Mononuclear cell (primary cell): ENCODE results near the gene LINC00305. TPM values are rescaled to one million over a fixed set of nuclear protein-coding genes. Genes with fewer than 3 reads are reported as not detected.

Experiments used
- H3K27me3 ChIP-seq: 2 replicates; pipeline ENCODE4 v1.6.0; 2011; ENCODE audit warnings: low read length, control low read depth; ENCODE audit not compliant: insufficient read depth
- H3K4me1 ChIP-seq: 2 replicates; pipeline ENCODE4 v1.5.1; 2011; ENCODE audit warnings: mild to moderate bottlenecking, low read length, control low read depth; ENCODE audit not compliant: insufficient read depth
- H3K4me3 ChIP-seq: 2 replicates; pipeline ENCODE4 v1.5.1; 2011; ENCODE audit warnings: mild to moderate bottlenecking, low read length, moderate library complexity
- H3K9me3 ChIP-seq: 2 replicates; pipeline ENCODE4 v1.5.1; 2011; ENCODE audit warnings: low read depth, mild to moderate bottlenecking, control low read depth, low read length
- total RNA-seq: library from RNA; depleted of rRNA; stranded (reverse); fragments of >200 nt; gene quantifications from one replicate; pipeline ENCODE4 v1.2.3, GENCODE V29; 2012

LINC00305 gene
- not detected for total RNA-seq

DNA sequence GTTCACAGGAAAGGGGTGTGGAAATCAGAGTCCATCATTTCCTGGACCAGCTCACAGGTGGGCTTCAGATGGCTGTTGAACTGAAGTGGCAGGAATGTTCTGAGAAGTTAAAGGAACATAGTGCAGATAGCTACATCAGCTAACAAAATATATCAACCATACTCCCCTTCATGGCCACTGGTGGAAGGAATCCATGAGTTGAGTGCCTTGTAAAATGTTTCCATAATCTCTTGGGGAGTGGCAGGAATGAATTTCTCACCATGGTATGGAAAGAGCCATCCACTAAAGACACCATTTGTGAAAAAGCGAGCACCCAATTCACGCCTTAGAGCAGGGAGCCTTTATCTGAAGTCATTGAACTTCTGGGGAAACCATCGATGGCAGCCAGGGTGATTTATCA, at the start of gene LINC00305:
Gene LINC00305 (minus strand): TSS at position 101 of the 400 bp plus-strand sequence.
- no peaks in the 10 kb centered on the region for H3K4me1 ChIP-seq

DNA sequence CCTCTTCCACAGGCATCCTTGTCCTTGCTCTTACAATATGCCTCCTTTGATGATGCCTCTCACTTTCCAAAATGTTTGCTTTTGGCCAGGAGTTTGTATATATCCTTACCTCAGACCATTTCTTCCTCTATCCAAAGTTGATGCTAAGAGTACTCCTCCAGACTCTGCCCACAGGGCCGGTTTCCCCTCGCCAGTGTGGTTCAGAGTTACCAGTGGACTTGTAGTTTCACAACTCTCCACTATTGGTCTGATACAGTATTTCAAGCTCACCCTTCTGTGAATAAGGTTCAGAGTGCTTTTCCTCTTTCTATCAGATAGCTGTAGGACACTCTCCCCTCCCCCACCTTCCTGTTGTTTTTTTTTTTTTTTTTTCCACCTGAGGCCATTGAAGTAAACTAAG, 42.2 kb upstream of the LINC00305 start:
- Histone ChIP-seq H3K27me3 (no peaks in the 10 kb centered on the region), H3K9me3 (no peaks in the 10 kb centered on the region), H3K4me1 (no peaks in the 10 kb centered on the region), H3K4me3 (no peak overlapping the region)

More for the DNA sequence above, at the start of gene LINC00305:
- Histone ChIP-seq H3K9me3 (no peaks in the 10 kb centered on the region), H3K27me3 (no peaks in the 10 kb centered on the region), H3K4me3 (no peak within 1 kb of the TSS)

DNA sequence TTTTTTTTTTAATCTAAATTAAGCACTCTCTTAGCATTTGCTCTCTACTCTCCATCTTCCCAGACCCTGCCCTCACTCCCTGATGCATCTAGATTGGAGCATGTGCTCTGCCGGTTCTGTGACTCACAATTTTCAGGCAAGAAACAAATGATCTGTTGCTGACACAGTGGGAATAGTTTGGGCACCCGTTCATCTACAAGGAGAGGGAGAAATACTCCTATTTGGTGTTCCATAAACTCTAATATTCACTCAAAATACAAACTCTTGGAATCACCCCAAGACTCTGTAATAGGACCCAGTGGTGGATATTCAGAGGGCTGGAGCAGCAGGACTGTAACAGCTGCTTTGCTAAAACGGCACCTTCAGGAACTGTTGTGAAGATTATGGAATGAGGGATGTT, 37.1 kb upstream of the LINC00305 start:
- no peaks in the 10 kb centered on the region for H3K27me3 ChIP-seq
- no peaks in the 10 kb centered on the region for H3K4me1 ChIP-seq
- H3K4me3 ChIP-seq = no peak overlapping the region

DNA sequence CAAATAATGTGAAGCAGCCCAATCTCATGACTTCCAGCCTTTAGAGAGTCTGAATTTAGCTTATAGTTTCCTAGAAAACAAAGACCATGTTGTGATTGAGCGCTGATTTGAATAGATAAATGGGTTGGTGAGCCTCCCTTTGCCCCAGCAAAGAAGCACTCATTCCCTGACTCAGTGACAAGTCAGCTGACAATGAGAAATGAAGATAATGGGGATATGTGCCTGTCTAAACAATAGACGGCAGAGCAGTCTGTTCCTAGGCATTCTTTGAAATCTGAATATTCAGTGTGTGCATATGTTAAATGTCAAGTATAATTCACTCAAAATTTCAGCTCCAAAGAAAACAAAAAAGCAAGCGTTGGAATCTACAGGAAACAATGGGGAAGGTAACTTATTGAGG, 34.8 kb upstream of the LINC00305 start:
- Histone ChIP-seq H3K4me1 (no peaks in the 10 kb centered on the region), H3K4me3 (no peak overlapping the region), H3K27me3 (no peaks in the 10 kb centered on the region), H3K9me3 (no peaks in the 10 kb centered on the region)

More for the DNA sequence above, 37.1 kb upstream of the LINC00305 start:
- H3K9me3 ChIP-seq = no peaks in the 10 kb centered on the region

GRCh38 chr18:64180617-64181016, 31.7 kb upstream of the LINC00305 start:
- Histone ChIP-seq H3K27me3 (no peaks in the 10 kb centered on the region), H3K4me3 (no peak overlapping the region), H3K9me3 (no peaks in the 10 kb centered on the region), H3K4me1 (no peaks in the 10 kb centered on the region)

GRCh38 chr18:64180171-64180570, 31.3 kb upstream of the LINC00305 start:
- Histone ChIP-seq H3K9me3 (no peaks in the 10 kb centered on the region), H3K4me1 (no peaks in the 10 kb centered on the region), H3K27me3 (no peaks in the 10 kb centered on the region), H3K4me3 (no peak overlapping the region)

DNA sequence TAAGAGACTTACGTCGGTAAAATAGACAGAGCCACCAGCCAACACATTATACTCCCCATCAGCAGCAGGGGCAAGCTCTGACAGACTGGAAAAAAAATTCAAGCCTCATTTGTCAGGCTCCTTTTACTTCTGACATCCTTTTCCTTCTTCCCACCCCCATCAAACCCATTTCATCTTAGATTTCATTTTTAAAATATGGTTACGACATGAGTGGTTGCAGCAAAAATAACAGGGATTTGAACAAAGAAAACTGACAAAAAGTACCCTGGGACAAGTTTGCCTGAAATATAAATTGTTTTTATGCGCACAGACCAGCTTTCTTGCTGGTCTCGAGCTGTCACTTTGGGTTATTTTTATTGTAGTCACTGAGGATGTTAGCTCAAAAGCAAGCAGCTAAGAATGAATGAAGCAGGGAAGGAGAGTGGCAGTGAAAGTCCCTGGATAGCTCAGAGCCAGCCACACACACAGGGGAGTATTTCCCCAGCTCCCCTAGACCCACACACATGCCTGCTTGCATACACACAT, 30.7 kb upstream of the LINC00305 start:
- H3K4me1 ChIP-seq = no peaks in the 10 kb centered on the region
- H3K4me3 ChIP-seq = no peak overlapping the region
- no peaks in the 10 kb centered on the region for H3K9me3 ChIP-seq
- H3K27me3 ChIP-seq = no peaks in the 10 kb centered on the region

DNA sequence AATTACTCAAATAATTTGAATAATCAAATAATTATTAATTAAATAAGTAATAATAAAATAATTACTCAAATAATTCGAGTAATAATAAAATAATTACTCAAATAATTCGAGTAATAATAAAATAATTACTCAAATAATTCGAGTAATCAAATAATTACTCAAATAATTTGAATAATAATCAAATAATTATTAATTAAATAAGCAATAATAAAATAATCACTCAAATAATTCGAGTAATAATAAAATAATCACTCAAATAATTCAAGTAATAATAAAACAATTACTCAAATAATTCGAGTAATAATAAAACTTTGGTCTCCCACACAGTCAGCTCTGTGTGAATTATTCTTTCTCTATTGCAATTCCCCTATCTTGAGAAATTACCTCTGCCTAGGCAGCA, 30.0 kb upstream of the LINC00305 start:
- no peaks in the 10 kb centered on the region for H3K4me1 ChIP-seq
- H3K9me3 ChIP-seq = no peaks in the 10 kb centered on the region

DNA sequence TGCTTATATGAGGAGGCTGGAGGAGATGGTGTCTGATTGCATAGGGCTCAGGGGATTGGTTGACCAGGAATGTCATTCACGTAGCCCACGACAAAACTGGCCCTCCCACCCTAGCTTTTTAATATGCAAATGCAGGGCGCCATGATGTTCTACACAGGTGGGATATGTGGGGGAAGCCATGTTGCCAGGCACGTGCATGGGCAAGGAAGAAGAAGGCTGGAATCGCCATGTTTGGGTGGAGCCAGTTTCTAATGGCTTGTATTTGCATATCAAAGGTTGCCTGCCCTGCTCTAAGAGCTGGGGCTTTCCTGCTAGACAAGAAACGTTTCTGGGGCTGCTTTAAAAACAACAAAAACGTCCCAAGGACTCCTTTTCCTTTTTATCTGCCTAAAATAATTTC, 26.5 kb upstream of the LINC00305 start:
- no peak overlapping the region for H3K4me3 ChIP-seq
- H3K27me3 ChIP-seq = no peaks in the 10 kb centered on the region
- no peaks in the 10 kb centered on the region for H3K9me3 ChIP-seq
- no peaks in the 10 kb centered on the region for H3K4me1 ChIP-seq

More for the DNA sequence above, 30.0 kb upstream of the LINC00305 start:
- Histone ChIP-seq H3K4me3 (no peak overlapping the region), H3K27me3 (no peaks in the 10 kb centered on the region)

- H3K9me3 ChIP-seq = no peaks in the 10 kb centered on the region
- no peaks in the 10 kb centered on the region for H3K27me3 ChIP-seq
- no peak overlapping the region for H3K4me3 ChIP-seq
- no peaks in the 10 kb centered on the region for H3K4me1 ChIP-seq
Observed at GRCh38 chr18:64171576-64171975, 22.7 kb upstream of the LINC00305 start.

- H3K9me3 ChIP-seq = no peaks in the 10 kb centered on the region
Observed at GRCh38 chr18:64167408-64167925, 18.6 kb upstream of the LINC00305 start.

GRCh38 chr18:64165906-64166305, 17.0 kb upstream of the LINC00305 start:
- Histone ChIP-seq H3K4me3 (no peak overlapping the region), H3K4me1 (no peaks in the 10 kb centered on the region), H3K9me3 (no peaks in the 10 kb centered on the region), H3K27me3 (no peaks in the 10 kb centered on the region)

More at GRCh38 chr18:64167408-64167925, 18.6 kb upstream of the LINC00305 start:
- H3K27me3 ChIP-seq = no peaks in the 10 kb centered on the region
- H3K4me1 ChIP-seq = no peaks in the 10 kb centered on the region
- H3K4me3 ChIP-seq = no peak overlapping the region

GRCh38 chr18:64164883-64165282, 16.0 kb upstream of the LINC00305 start:
- no peak overlapping the region for H3K4me3 ChIP-seq
- H3K27me3 ChIP-seq = no peaks in the 10 kb centered on the region
- H3K4me1 ChIP-seq = no peaks in the 10 kb centered on the region
- H3K9me3 ChIP-seq = no peaks in the 10 kb centered on the region

- H3K4me1 ChIP-seq = no peaks in the 10 kb centered on the region
- H3K27me3 ChIP-seq = no peaks in the 10 kb centered on the region
- no peaks in the 10 kb centered on the region for H3K9me3 ChIP-seq
- no peak overlapping the region for H3K4me3 ChIP-seq
Observed at GRCh38 chr18:64149916-64150438, 1.1 kb upstream of the LINC00305 start.

DNA sequence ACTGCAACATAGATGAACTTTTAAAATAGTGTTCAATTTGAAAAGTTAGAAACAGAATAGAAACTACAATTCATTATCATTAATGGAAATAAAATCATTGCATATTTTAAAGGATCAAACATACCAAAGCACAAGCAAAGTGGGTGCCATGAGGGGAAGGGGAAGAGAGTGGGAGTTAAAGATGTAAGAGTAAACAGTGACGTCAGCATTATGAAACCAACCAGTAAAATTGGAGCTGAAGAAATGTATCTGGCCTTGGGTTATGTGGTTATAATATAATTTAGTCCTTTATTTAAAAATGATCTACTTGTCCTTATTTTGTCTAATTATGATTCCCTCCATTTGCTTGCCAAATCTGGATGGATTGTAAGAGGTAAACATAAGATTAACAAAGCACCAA, 6.0 kb downstream of the LINC00305 start:
- H3K27me3 ChIP-seq = no peaks in the 10 kb centered on the region
- H3K4me1 ChIP-seq = no peaks in the 10 kb centered on the region
- H3K9me3 ChIP-seq = no peaks in the 10 kb centered on the region
- H3K4me3 ChIP-seq = no peak overlapping the region

DNA sequence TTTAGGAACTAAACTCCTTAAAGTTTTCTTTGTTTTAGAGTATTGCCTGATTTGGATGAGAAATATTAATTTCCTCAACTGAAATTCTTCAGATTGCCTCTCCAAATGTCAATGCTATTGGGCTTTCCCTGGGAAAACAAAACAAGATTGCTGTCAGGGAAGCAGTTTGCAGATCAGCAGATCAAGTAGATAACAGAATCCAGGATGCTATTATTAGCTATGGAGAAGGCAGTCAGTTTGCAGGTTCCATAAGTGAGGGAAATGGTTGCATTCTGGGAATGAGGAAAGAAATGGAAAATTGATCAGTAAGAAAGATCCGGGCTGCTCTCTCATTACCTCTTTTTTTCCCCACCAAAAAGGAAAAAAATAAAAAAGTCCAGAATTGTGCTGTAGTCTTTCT, 11.0 kb downstream of the LINC00305 start:
- no peaks in the 10 kb centered on the region for H3K27me3 ChIP-seq
- no peak overlapping the region for H3K4me3 ChIP-seq
- no peaks in the 10 kb centered on the region for H3K9me3 ChIP-seq
- no peaks in the 10 kb centered on the region for H3K4me1 ChIP-seq
